Endodermal cell (in vitro differentiated cells): Measurements from ENCODE around the gene RBMS1. TPM values are rescaled to one million over a fixed set of nuclear protein-coding genes. Genes with fewer than 3 reads are reported as not detected.

ENCODE experiments used
- DNase-seq: peaks from one replicate; pipeline ENCODE4 v3.0.0-alpha.2; 2017
- H3K27ac ChIP-seq: 2 replicates; pipeline ENCODE4 v1.5.1; 2013; ENCODE audit warnings: mild to moderate bottlenecking, low read depth, low read length, moderate library complexity
- H3K27me3 ChIP-seq: 2 replicates; pipeline ENCODE4 v1.6.1; 2013; ENCODE audit warnings: mild to moderate bottlenecking, low read length, moderate library complexity; ENCODE audit not compliant: insufficient read depth, control insufficient read depth, poor library complexity, severe bottlenecking
- H3K36me3 ChIP-seq: 2 replicates; pipeline ENCODE4 v1.7.0; 2013; ENCODE audit warnings: mild to moderate bottlenecking, low read length, moderate library complexity; ENCODE audit not compliant: control insufficient read depth, insufficient read depth
- H3K4me1 ChIP-seq: one replicate; pipeline ENCODE4 v1.7.0; 2013; ENCODE audit warnings: low read length; ENCODE audit not compliant: control insufficient read depth, insufficient read depth
- H3K4me3 ChIP-seq: 2 replicates; pipeline ENCODE4 v1.5.1; 2013; ENCODE audit warnings: mild to moderate bottlenecking, low read length, moderate library complexity
- H3K9ac ChIP-seq: 2 replicates; pipeline ENCODE4 v1.6.1; 2013; ENCODE audit warnings: mild to moderate bottlenecking, low read length, moderate library complexity; ENCODE audit not compliant: poor library complexity, severe bottlenecking; ENCODE audit errors: extremely low read depth
- H3K9me3 ChIP-seq: 2 replicates; pipeline ENCODE4 v1.6.1; 2013; ENCODE audit warnings: mild to moderate bottlenecking, low read length, moderate library complexity; ENCODE audit not compliant: control insufficient read depth
- H3K27ac Mint-ChIP-seq: 2 replicates; pipeline ENCODE4 v1.8.0; 2020; ENCODE audit warnings: mixed read lengths
- H3K27me3 Mint-ChIP-seq: 2 replicates; pipeline ENCODE4 v1.8.0; 2021; ENCODE audit warnings: mild to moderate bottlenecking, mixed read lengths; ENCODE audit not compliant: insufficient read depth
- H3K36me3 Mint-ChIP-seq: 2 replicates; pipeline ENCODE4 v1.8.0; 2020; ENCODE audit warnings: low read depth, mixed read lengths
- H3K4me1 Mint-ChIP-seq: 2 replicates; pipeline ENCODE4 v1.8.0; 2020; ENCODE audit warnings: mixed read lengths
- H3K4me3 Mint-ChIP-seq: 2 replicates; pipeline ENCODE4 v1.8.0; 2020; ENCODE audit warnings: mild to moderate bottlenecking, moderate library complexity, mixed read lengths
- H3K9me3 Mint-ChIP-seq: 2 replicates; pipeline ENCODE4 v1.8.0; 2020; ENCODE audit warnings: mild to moderate bottlenecking, mixed read lengths
- CTCF ChIP-seq: fragments of 200-600 bp; sonication (generic); conservative IDR thresholded peaks from 2 replicates; pipeline ENCODE4 v1.5.0; 2021; ENCODE audit warnings: antibody characterized with exemption, mild to moderate bottlenecking
- WGBS, 2 experiments: methylation state at CpG; one replicate each; pipeline versions ENCODE4 v1.1.5 to v1.1.7; 2013; ENCODE audit warnings: missing lambda C conversion rate in 2 of 2, mixed read lengths in 1 of 2; ENCODE audit not compliant: insufficient coverage in 1 of 2, insufficient read length in 1 of 2; 5-methylcytosine and 5-hydroxymethylcytosine counted together
- total RNA-seq, 2 donors: library from RNA; stranded (reverse); fragmentation: NEBNext Ultra II Directional in 1 of 2; extraction: Animal tissue kit (Norgen Biotek cat#: 25700) in 1 of 2; gene quantifications; 2 replicates in 1 of 2; 3 replicates in 1 of 2; pipeline ENCODE4 v1.2.1, GENCODE V29; 2021

RBMS1 gene
- total RNA-seq, 2 donors from 2014 or later, result 90.7 to 124 TPM

DNA sequence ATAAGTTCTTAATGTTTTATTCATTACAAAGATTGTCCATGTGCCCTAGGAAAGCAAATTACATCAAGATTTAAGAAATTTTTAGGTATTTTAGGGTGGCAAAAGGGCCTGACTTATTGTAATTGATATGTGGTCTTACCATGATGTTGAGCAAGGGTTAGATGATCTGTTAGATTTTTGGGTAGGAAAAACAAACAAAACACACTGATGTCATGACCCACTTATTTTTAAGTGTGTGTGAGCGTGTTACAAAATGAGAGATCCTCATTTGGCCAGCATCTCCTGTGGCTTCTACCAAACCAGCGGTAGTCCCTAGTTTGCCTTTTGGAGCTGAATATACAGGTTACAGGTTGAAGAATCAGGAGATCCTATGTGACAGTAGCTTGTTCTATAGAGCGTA is 203.8 kb downstream of the RBMS1 start:
- no peaks in the 10 kb centered on the region for H3K27me3 Mint-ChIP-seq
- H3K9ac ChIP-seq, result no peak overlapping the region
- WGBS, 2 experiments, result 82 to 93% methylated on average over 3 of the region's 3 CpGs
- H3K4me1 Mint-ChIP-seq, result no peaks in the 10 kb centered on the region
- H3K27ac Mint-ChIP-seq, result no peak overlapping the region
- no peak overlapping the region for H3K4me3 ChIP-seq
- peaks cover 51% of the 10 kb centered on the region for H3K36me3 Mint-ChIP-seq
- H3K4me3 Mint-ChIP-seq, result no peak overlapping the region
- peaks cover 54% of the 10 kb centered on the region for H3K36me3 ChIP-seq
- H3K27ac ChIP-seq, result no peak overlapping the region
- H3K9me3 Mint-ChIP-seq, result no peaks in the 10 kb centered on the region
- no peaks in the 10 kb centered on the region for H3K27me3 ChIP-seq
- no peak for TF ChIP-seq CTCF
- no peaks in the 10 kb centered on the region for H3K9me3 ChIP-seq
- H3K4me1 ChIP-seq, result no peaks in the 10 kb centered on the region
- DNase-seq, result no peak

- H3K9me3 Mint-ChIP-seq, result no peaks in the 10 kb centered on the region
- WGBS, 2 experiments, result 100% methylated on average over 1 of the region's 1 CpG
- Histone ChIP-seq H3K36me3 (peaks cover 54% of the 10 kb centered on the region), H3K4me1 (no peaks in the 10 kb centered on the region), H3K27me3 (no peaks in the 10 kb centered on the region), H3K27ac (no peak overlapping the region), H3K9me3 (no peaks in the 10 kb centered on the region), H3K4me3 (no peak overlapping the region), H3K9ac (no peak overlapping the region)
- DNase-seq, result no peak
- TF ChIP-seq CTCF, result no peak
- H3K27ac Mint-ChIP-seq, result no peak overlapping the region
- H3K27me3 Mint-ChIP-seq, result no peaks in the 10 kb centered on the region
- H3K4me3 Mint-ChIP-seq, result no peak overlapping the region
- peaks cover 52% of the 10 kb centered on the region for H3K36me3 Mint-ChIP-seq
- H3K4me1 Mint-ChIP-seq, result no peaks in the 10 kb centered on the region
Observed at GRCh38 chr2:160289126-160289525, 204.5 kb downstream of the RBMS1 start.

GRCh38 chr2:160288324-160288723 is 205.3 kb downstream of the RBMS1 start:
- H3K36me3 Mint-ChIP-seq, result peaks cover 55% of the 10 kb centered on the region
- Histone ChIP-seq H3K27ac (no peak overlapping the region), H3K4me3 (no peak overlapping the region), H3K9ac (no peak overlapping the region), H3K27me3 (no peaks in the 10 kb centered on the region), H3K36me3 (peaks cover 61% of the 10 kb centered on the region), H3K4me1 (no peaks in the 10 kb centered on the region), H3K9me3 (no peaks in the 10 kb centered on the region)
- peak overlapping the region; percentile 66 for H3K27ac Mint-ChIP-seq
- no peak for TF ChIP-seq CTCF
- no peaks in the 10 kb centered on the region for H3K9me3 Mint-ChIP-seq
- H3K4me3 Mint-ChIP-seq, result no peak overlapping the region
- DNase-seq, result no peak
- H3K4me1 Mint-ChIP-seq, result no peaks in the 10 kb centered on the region
- no peaks in the 10 kb centered on the region for H3K27me3 Mint-ChIP-seq
- 88 to 96% methylated on average over 1 to 2 of the region's 2 CpGs for WGBS, 2 experiments
